ENCODE measurements around the gene ZSCAN5A. TPM values are rescaled to one million over a fixed set of nuclear protein-coding genes. Genes with fewer than 3 reads are reported as not detected.
"Not testable (repeated sequence)": the region's sequence is repeated elsewhere in the genome, so short reads cannot be mapped to it uniquely, and the experiment has no call there.

The ZSCAN5A gene
- total RNA-seq, 2 experiments from 2014 or later: 14.4 to 19.2 TPM

DNA sequence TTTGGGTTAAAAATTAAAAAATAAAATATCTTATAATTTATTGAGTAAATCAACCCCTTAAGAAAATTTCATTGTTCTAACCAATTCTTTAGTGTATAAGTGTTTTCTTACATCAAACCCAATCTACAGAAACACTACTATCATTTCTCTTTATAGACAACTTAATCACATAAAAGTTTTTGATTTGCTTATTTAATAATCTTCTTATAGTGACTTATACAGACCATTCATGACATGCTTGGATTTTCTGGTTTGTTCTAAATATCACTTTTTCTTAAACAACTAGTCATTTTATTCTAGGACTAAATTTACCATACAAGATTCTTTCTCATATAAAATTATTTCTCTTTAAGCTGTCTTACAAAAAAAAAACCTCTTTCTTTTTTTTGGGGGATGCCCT, 27.3 kb upstream of the ZSCAN5A start:
- H3K4me2 ChIP-seq (ENCODE audit: low read length): no peak overlapping the region
- POLR2A ChIA-PET: interaction anchor here (0.6 kb wide), 1 partner anchor 338 kb away, joined by 3 read pairs; no protein-coding TSS in a partner anchor
- no peaks in the 10 kb centered on the region for H4K20me1 ChIP-seq (ENCODE audit: insufficient read depth, low read length)
- H3K4me3 ChIP-seq (ENCODE audit: low read depth, low read length, poor library complexity, severe bottlenecking): no peak overlapping the region
- TF ChIP-seq, protein P1, sequence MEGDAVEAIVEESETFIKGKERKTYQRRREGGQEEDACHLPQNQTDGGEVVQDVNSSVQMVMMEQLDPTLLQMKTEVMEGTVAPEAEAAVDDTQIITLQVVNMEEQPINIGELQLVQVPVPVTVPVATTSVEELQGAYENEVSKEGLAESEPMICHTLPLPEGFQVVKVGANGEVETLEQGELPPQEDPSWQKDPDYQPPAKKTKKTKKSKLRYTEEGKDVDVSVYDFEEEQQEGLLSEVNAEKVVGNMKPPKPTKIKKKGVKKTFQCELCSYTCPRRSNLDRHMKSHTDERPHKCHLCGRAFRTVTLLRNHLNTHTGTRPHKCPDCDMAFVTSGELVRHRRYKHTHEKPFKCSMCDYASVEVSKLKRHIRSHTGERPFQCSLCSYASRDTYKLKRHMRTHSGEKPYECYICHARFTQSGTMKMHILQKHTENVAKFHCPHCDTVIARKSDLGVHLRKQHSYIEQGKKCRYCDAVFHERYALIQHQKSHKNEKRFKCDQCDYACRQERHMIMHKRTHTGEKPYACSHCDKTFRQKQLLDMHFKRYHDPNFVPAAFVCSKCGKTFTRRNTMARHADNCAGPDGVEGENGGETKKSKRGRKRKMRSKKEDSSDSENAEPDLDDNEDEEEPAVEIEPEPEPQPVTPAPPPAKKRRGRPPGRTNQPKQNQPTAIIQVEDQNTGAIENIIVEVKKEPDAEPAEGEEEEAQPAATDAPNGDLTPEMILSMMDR (conservative IDR thresholded peaks at IDR 0.05; ENCODE audit: low read length): no peak
- peak; percentile 8 for DNase-seq (ENCODE audit: low spot score)
- H3K27ac ChIP-seq (ENCODE audit: low read depth, low read length, poor library complexity, severe bottlenecking): no peak overlapping the region
- no peaks in the 10 kb centered on the region for H3K36me3 ChIP-seq (ENCODE audit: insufficient read depth, low read length)
- no peaks in the 10 kb centered on the region for H3K9me2 ChIP-seq (ENCODE audit: insufficient read depth, low read length)
- CTCF ChIA-PET (ENCODE audit: unreplicated experiment): no interaction called here
- H3K9me3 ChIP-seq (ENCODE audit: low read length): peaks cover 25% of the 10 kb centered on the region; the same call in 1 of the 2 replicates
- H3K79me2 ChIP-seq (ENCODE audit: insufficient read depth, low read depth, low read length): no peaks in the 10 kb centered on the region
- no peaks in the 10 kb centered on the region for H3K4me1 ChIP-seq (ENCODE audit: insufficient read depth, low read length, poor library complexity, severe bottlenecking)
- BruUV-seq (replicated peaks): no TSS peak
- intact Hi-C loops (cut with micrococcal nuclease; ENCODE audit: unreplicated experiment): no loop called here
- no peak overlapping the region for H2AFZ ChIP-seq (ENCODE audit: low read length)

DNA sequence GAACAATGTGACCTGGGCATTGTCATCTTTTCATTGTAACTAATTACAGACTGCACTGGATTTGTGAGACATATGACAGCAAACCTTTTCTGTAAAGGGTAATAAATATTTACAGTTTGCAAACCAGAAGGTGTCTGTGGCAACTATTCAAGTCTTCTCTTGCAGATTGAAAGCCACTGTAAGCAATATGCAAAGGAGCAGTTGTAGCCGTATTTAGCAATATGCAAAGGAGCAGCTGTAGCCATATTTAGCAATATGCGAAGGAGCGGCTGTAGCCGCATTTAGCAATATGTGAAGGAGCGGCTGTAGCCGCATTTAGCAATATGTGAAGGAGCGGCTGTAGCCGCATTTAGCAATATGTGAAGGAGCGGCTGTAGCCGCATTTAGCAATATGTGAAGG, 24.4 kb upstream of the ZSCAN5A start:
- CTCF ChIA-PET (ENCODE audit: unreplicated experiment): not testable (repeated sequence)

GRCh38 chr19:56337077-56337476, 22.4 kb upstream of the ZSCAN5A start:
- H3K9me2 ChIP-seq (ENCODE audit: insufficient read depth, low read length); H4K20me1 ChIP-seq (ENCODE audit: insufficient read depth, low read length); POLR2A ChIA-PET; H3K27ac ChIP-seq (ENCODE audit: low read depth, low read length, poor library complexity, severe bottlenecking); H3K4me3 ChIP-seq (ENCODE audit: low read depth, low read length, poor library complexity, severe bottlenecking); H3K4me2 ChIP-seq (ENCODE audit: low read length); H3K36me3 ChIP-seq (ENCODE audit: insufficient read depth, low read length); H3K79me2 ChIP-seq (ENCODE audit: insufficient read depth, low read depth, low read length); DNase-seq (ENCODE audit: low spot score); BruUV-seq (replicated peaks); H2AFZ ChIP-seq (ENCODE audit: low read length); CTCF ChIA-PET (ENCODE audit: unreplicated experiment); intact Hi-C loops (cut with micrococcal nuclease; ENCODE audit: unreplicated experiment); H3K4me1 ChIP-seq (ENCODE audit: insufficient read depth, low read length, poor library complexity, severe bottlenecking): not testable (repeated sequence)
- peaks cover 17% of the 10 kb centered on the region; the same call in 1 of the 2 replicates for H3K9me3 ChIP-seq (ENCODE audit: low read length)

More for the DNA sequence above, 24.4 kb upstream of the ZSCAN5A start:
- H3K4me3 ChIP-seq (ENCODE audit: low read depth, low read length, poor library complexity, severe bottlenecking); H3K36me3 ChIP-seq (ENCODE audit: insufficient read depth, low read length); DNase-seq (ENCODE audit: low spot score); H3K27ac ChIP-seq (ENCODE audit: low read depth, low read length, poor library complexity, severe bottlenecking); BruUV-seq (replicated peaks); H3K4me1 ChIP-seq (ENCODE audit: insufficient read depth, low read length, poor library complexity, severe bottlenecking); H3K9me2 ChIP-seq (ENCODE audit: insufficient read depth, low read length); H3K79me2 ChIP-seq (ENCODE audit: insufficient read depth, low read depth, low read length); H4K20me1 ChIP-seq (ENCODE audit: insufficient read depth, low read length); H2AFZ ChIP-seq (ENCODE audit: low read length); POLR2A ChIA-PET; H3K4me2 ChIP-seq (ENCODE audit: low read length); intact Hi-C loops (cut with micrococcal nuclease; ENCODE audit: unreplicated experiment): not testable (repeated sequence)
- peaks cover 25% of the 10 kb centered on the region; the same call in 1 of the 2 replicates for H3K9me3 ChIP-seq (ENCODE audit: low read length)

- H3K9me3 ChIP-seq (ENCODE audit: low read length); H3K4me3 ChIP-seq (ENCODE audit: low read depth, low read length, poor library complexity, severe bottlenecking); H3K79me2 ChIP-seq (ENCODE audit: insufficient read depth, low read depth, low read length); intact Hi-C loops (cut with micrococcal nuclease; ENCODE audit: unreplicated experiment); H2AFZ ChIP-seq (ENCODE audit: low read length); H3K4me2 ChIP-seq (ENCODE audit: low read length); H3K36me3 ChIP-seq (ENCODE audit: insufficient read depth, low read length); CTCF ChIA-PET (ENCODE audit: unreplicated experiment); H3K27ac ChIP-seq (ENCODE audit: low read depth, low read length, poor library complexity, severe bottlenecking); DNase-seq (ENCODE audit: low spot score); H3K9me2 ChIP-seq (ENCODE audit: insufficient read depth, low read length); BruUV-seq (replicated peaks); H4K20me1 ChIP-seq (ENCODE audit: insufficient read depth, low read length); H3K4me1 ChIP-seq (ENCODE audit: insufficient read depth, low read length, poor library complexity, severe bottlenecking): not testable (repeated sequence)
- POLR2A ChIA-PET: interaction anchor here (0.6 kb wide), 1 partner anchor 14 kb away, joined by 3 read pairs; no protein-coding TSS in a partner anchor
These were observed 20.7 kb upstream of the ZSCAN5A start for GRCh38 chr19:56335371-56335770.

All from OCI-LY7 (cell line).